Hepatocyte (in vitro differentiated cells): ENCODE measurements around the gene CAPZB. TPM values are rescaled to one million over a fixed set of nuclear protein-coding genes. Genes with fewer than 3 reads are reported as not detected.

Experiments
- DNase-seq: peaks from one replicate; pipeline ENCODE4 v3.0.0-alpha.2; 2016; ENCODE audit warnings: low spot score
- H2AFZ ChIP-seq: fragments of 200-600 bp; sonication (generic); 2 replicates; pipeline ENCODE4 v1.6.0; 2016; ENCODE audit warnings: antibody characterized with exemption, mild to moderate bottlenecking
- H3K27ac ChIP-seq: fragments of 200-600 bp; sonication (generic); 2 replicates; pipeline ENCODE4 v1.5.1; 2016; ENCODE audit warnings: mild to moderate bottlenecking
- H3K27me3 ChIP-seq: fragments of 200-600 bp; sonication (generic); 2 replicates; pipeline ENCODE4 v1.6.1; 2016
- H3K36me3 ChIP-seq: fragments of 200-600 bp; sonication (generic); replicated peaks from 2 replicates; pipeline ENCODE4 v1.5.1; 2016; ENCODE audit warnings: low read depth; ENCODE audit not compliant: insufficient read depth
- H3K4me1 ChIP-seq: fragments of 200-600 bp; sonication (generic); 2 replicates; pipeline ENCODE4 v1.5.1; 2016; ENCODE audit warnings: mild to moderate bottlenecking, moderate library complexity; ENCODE audit not compliant: insufficient read depth
- H3K4me2 ChIP-seq: fragments of 200-600 bp; sonication (generic); 2 replicates; pipeline ENCODE4 v1.6.0; 2016
- H3K4me3 ChIP-seq: fragments of 200-600 bp; sonication (generic); 2 replicates; pipeline ENCODE4 v1.5.1; 2016; ENCODE audit warnings: mild to moderate bottlenecking
- H3K79me2 ChIP-seq: fragments of 200-600 bp; sonication (generic); 2 replicates; pipeline ENCODE4 v1.6.0; 2017; ENCODE audit warnings: mild to moderate bottlenecking
- H3K9me2 ChIP-seq: fragments of 200-600 bp; sonication (generic); replicated peaks from 2 replicates; pipeline ENCODE4 v1.6.0; 2017; ENCODE audit warnings: mild to moderate bottlenecking; ENCODE audit not compliant: insufficient read depth
- H3K9me3 ChIP-seq: fragments of 200-600 bp; sonication (generic); 2 replicates; pipeline ENCODE4 v1.5.1; 2016; ENCODE audit warnings: low read depth, mild to moderate bottlenecking
- H4K20me1 ChIP-seq: fragments of 200-600 bp; sonication (generic); 2 replicates; pipeline ENCODE4 v1.6.0; 2016; ENCODE audit warnings: mild to moderate bottlenecking; ENCODE audit not compliant: insufficient read depth, poor library complexity, severe bottlenecking
- EZH2 ChIP-seq: fragments of 200-600 bp; sonication (generic); IDR thresholded peaks from 2 replicates; pipeline ENCODE4 v1.6.1; 2016; ENCODE audit warnings: antibody characterized with exemption, mild to moderate bottlenecking, borderline replicate concordance
- EZH2phosphoT487 ChIP-seq: fragments of 200-600 bp; sonication (generic); IDR thresholded peaks from one replicate; pipeline ENCODE4 v1.6.1; 2018; ENCODE audit warnings: antibody characterized with exemption, mild to moderate bottlenecking, low read depth, moderate library complexity; ENCODE audit not compliant: unreplicated experiment, severe bottlenecking
- WGBS: methylation state at CpG from one replicate; pipeline ENCODE4 v1.1.6; 2016; ENCODE audit warnings: low lambda C conversion rate; ENCODE audit errors: missing lambda C conversion rate; 5-methylcytosine and 5-hydroxymethylcytosine counted together
- polyA plus RNA-seq: library from polyadenylated mRNA; unstranded; fragments of >200 nt; fragmentation: Nextera tagmentation; extraction: Ambion mirVana; gene quantifications from 2 replicates; pipeline ENCODE4 v1.2.1, GENCODE V29; 2016
- total RNA-seq: library from RNA; depleted of rRNA; stranded (reverse); fragments of >200 nt; gene quantifications from 2 replicates; pipeline ENCODE4 v1.2.3, GENCODE V29; 2014
- TF ChIP-seq, protein P1 (sequence below): fragments of 200-600 bp; sonication (generic); IDR thresholded peaks from 2 replicates; pipeline ENCODE4 v1.5.1; 2016; ENCODE audit warnings: antibody characterized with exemption, mild to moderate bottlenecking; ENCODE audit not compliant: poor library complexity

Gene CAPZB
- total and polyA plus RNA-seq, 2 experiments from 2014 or later = 139 to 261 TPM

DNA sequence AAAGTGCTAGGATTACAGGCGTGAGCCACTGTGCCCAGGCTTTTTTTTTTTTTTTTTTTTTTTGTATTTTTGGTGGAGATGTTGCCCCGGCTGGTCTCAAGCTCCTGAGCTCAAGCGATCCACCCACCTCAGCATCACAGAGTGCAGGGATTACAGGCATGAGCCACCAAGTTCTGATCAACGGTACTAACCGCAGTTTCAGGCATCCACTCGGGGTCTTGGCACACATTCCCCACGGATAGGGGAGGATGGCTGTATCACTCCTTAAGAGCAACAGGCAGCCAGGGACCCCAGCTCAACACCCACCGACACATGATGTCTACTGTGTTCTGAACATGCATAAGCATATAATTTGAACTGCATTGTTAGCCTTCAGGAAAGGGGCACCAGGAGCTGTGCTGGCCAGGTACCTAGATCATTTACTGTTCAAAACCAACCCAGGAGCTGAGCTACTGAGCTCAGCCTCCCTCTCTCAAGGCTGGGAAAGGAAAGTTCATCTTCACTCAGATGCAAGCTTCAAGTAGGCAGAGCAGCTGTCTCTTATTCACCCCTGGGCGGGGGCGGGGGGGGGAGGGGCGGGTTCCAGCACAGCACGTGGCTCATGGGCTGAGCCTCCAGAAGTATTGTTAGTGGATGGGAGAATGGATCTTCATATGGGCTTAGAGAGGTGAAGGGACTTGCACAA lies 24.7 kb downstream of the CAPZB start:
- Histone ChIP-seq H3K9me2 (no peaks in the 10 kb centered on the region), H3K79me2 (peaks cover 97% of the 10 kb centered on the region), H4K20me1 (peaks cover 82% of the 10 kb centered on the region), H3K27ac (no peak overlapping the region), H3K4me1 (peaks cover 7% of the 10 kb centered on the region), H3K4me2 (no peak overlapping the region), H3K4me3 (no peak overlapping the region), H3K27me3 (no peaks in the 10 kb centered on the region), H3K36me3 (no peaks in the 10 kb centered on the region), H2AFZ (no peak overlapping the region), H3K9me3 (no peaks in the 10 kb centered on the region)
- TF ChIP-seq EZH2phosphoT487 = no peak
- TF ChIP-seq EZH2 = no peak
- TF ChIP-seq, protein P1, sequence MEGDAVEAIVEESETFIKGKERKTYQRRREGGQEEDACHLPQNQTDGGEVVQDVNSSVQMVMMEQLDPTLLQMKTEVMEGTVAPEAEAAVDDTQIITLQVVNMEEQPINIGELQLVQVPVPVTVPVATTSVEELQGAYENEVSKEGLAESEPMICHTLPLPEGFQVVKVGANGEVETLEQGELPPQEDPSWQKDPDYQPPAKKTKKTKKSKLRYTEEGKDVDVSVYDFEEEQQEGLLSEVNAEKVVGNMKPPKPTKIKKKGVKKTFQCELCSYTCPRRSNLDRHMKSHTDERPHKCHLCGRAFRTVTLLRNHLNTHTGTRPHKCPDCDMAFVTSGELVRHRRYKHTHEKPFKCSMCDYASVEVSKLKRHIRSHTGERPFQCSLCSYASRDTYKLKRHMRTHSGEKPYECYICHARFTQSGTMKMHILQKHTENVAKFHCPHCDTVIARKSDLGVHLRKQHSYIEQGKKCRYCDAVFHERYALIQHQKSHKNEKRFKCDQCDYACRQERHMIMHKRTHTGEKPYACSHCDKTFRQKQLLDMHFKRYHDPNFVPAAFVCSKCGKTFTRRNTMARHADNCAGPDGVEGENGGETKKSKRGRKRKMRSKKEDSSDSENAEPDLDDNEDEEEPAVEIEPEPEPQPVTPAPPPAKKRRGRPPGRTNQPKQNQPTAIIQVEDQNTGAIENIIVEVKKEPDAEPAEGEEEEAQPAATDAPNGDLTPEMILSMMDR = no peak
- no peak for DNase-seq
- 91% methylated on average over 11 of the region's 12 CpGs for WGBS

DNA sequence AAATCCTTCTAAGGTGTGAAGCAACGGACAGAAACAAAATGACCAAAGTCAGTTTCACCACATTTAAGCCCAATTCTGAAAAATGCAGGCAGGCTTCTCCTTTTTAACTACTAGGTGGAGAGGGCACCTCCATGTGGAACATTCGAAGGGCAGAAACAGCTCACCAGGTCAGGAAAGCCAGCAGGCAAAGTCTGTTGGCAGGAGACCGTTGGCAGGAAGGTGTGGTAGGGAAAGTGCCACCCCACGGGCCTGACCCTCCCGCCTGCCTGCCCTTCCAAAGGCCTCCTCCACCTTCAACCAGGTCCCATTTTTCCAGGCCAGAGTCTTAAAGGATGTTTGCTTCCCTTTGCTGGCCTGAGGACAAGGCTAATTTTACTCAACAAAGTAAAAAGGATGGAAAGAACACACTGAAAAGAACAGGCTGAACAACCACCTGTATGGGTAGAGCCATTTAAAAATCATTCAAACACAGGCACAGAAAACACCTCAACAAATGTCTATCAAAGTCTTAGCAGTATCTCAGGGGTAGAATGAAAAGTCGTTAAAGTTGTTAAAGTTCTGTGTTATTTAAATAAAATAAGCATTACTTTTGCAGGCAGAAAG lies 26.4 kb downstream of the CAPZB start:
- Histone ChIP-seq H4K20me1 (peaks cover 82% of the 10 kb centered on the region), H3K4me3 (no peak overlapping the region), H3K36me3 (no peaks in the 10 kb centered on the region), H3K27me3 (no peaks in the 10 kb centered on the region), H3K27ac (no peak overlapping the region), H3K9me2 (no peaks in the 10 kb centered on the region), H2AFZ (no peak overlapping the region), H3K79me2 (peaks cover 98% of the 10 kb centered on the region), H3K4me1 (peaks cover 12% of the 10 kb centered on the region), H3K9me3 (no peaks in the 10 kb centered on the region), H3K4me2 (no peak overlapping the region)
- DNase-seq = no peak
- TF ChIP-seq EZH2 = no peak
- TF ChIP-seq, protein P1 = no peak
- WGBS = 83% methylated on average over 6 of the region's 6 CpGs

DNA sequence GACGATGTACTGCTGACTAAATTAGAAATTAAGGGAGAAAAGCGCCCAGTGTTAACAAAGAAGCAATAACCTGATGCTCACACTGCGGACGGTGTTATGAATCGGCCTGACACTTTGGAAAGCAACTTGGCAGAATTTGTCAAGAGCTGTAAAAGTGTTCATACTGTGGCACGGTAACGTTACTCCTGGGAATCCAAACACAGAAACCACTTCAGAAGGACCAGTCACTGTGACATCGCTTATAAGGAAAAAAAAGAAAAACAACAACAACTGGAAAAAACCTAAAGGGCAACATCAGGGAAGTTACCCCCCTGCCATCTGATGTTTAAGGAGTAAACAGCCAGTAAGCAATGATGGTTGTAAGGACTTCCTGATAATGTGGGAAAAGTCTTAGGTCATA lies 27.7 kb downstream of the CAPZB start:
- Histone ChIP-seq H3K79me2 (peaks cover 98% of the 10 kb centered on the region), H2AFZ (no peak overlapping the region), H3K9me3 (no peaks in the 10 kb centered on the region), H3K4me3 (no peak overlapping the region), H3K36me3 (no peaks in the 10 kb centered on the region), H3K27ac (no peak overlapping the region), H3K9me2 (no peaks in the 10 kb centered on the region), H3K27me3 (no peaks in the 10 kb centered on the region), H3K4me1 (peaks cover 13% of the 10 kb centered on the region), H4K20me1 (peaks cover 83% of the 10 kb centered on the region), H3K4me2 (no peak overlapping the region)
- WGBS = 77% methylated on average over 8 of the region's 8 CpGs
- DNase-seq = no peak
- TF ChIP-seq EZH2 (no peak), EZH2phosphoT487 (no peak)
- TF ChIP-seq, protein P1 = no peak
